Measurements from ENCODE around the gene OBI1.
"Not testable (repeated sequence)": the region's sequence is repeated elsewhere in the genome, so short reads cannot be mapped to it uniquely, and the experiment has no call there.

OBI1 gene

DNA sequence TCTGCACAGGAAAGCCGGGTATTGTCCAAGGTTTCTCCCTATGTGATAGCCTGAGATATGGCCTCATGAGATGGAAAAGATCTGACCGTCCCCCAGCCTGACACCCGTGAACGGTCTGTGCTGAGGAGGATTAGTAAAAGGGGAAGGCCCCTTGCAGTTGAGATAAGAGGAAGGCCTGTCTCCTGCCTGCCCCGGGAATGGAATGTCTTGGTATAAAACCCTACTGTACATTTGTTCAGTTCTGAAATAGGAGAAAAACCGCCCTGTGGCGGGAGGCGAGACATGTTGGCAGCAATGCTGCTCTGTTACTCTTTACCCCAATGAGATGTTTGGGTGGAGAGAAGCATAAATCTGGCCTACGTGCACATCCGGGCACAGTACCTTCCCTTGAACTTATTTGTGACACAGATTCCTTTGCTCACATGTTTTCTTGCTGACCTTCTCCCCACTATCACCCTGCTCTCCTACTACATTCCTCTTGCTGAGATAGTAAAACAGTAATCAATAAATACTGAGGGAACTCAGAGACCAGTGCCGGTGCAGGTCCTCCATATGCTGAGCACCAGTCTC is 11.8 kb downstream of the OBI1 start:
- DNase-seq, result not testable (repeated sequence)

DNA sequence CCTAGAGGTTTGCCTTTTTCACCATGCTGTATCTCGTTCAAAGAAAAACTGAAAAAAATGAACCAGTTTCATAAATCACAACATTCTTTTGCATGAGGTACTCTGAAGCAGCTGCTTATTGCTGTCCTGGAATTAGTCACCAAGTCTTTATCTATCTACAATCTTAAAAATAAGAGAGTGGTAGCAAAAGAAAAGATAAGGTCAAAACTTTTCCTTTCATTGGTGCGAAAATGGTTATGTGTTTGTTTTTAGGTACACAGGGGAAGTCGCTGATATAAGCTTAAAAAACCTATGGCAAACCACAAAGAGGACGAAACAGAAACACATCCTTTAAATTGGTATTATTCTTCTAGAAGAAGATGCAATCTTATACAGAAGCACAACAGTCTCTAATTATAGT is 20.7 kb downstream of the OBI1 start:
- DNase-seq, result no peak

DNA sequence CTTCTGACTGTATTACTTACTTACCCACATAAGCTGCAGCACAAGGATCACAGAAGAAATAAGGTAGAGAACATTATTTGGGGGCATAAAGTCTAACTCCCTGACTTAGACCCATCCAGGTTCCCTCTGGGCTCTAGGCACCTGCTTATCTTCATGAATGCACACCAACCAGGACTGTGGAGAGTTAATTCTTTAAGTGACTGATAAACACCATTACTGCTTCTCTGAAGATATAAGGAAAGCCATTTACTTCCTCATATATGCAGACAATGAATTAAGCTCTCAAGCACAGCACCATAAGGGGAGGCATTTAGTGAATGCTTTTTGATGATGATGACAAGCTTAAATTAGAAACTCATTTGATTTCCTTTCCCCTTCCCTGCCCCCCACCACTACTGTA is 22.5 kb downstream of the OBI1 start:
- no peak for DNase-seq

DNA sequence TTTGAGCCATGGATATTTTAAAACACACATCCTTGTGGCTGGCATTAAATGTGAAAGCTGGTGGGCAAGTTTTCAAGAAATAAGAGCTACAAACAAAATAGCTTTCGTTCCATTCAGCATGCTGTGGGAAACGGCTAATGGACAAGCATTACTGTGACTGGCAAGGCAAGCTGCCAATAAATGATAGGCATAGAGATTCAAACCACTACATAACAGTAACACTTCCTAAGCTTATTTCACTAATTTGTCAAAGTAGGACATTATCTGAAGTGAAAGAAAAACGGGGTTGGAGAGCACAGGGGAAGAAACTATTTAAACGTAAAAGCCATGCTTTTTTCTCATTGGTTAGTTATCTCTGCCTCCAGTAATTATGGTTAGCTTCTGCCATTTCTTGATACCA is 26.0 kb downstream of the OBI1 start:
- no peak for DNase-seq

DNA sequence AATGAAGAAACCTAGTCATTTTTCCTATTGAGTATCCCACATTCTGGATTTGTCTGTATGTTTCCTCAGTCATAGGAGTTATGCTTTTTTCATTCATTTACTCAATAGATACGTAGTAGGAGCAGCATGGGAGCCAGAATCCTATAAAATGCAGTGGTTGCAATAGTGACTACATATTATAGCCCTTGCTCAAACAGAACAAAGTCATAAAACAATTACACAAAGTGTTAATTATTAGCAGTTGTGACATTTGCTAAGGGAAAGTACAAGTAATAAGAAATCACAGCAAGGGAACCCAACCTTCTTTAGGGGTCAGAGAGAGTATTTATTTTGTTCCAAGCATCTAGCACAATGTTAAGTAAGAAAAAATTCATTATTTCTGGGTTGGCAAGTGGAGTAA is 27.9 kb downstream of the OBI1 start:
- DNase-seq, result no peak

DNA sequence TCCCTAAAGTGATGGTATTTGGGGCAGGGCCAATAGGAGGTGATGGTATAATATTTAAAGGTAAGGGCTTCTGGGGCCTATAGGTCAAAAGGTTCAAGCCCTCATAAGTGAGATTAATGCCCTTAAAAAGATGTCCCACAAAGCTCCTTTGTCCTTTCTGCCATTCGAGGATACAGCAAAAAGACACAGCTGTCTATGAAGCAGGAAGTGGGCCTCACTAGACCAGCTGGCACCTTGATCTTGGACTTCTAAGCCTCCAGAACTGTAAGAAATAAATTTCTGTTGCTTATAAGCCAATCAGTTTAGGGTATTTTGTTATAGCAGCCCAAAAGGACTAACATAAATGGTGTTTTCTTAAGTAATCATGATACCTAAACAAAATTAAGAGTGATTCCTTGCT is 28.4 kb downstream of the OBI1 start:
- no peak for DNase-seq

DNA sequence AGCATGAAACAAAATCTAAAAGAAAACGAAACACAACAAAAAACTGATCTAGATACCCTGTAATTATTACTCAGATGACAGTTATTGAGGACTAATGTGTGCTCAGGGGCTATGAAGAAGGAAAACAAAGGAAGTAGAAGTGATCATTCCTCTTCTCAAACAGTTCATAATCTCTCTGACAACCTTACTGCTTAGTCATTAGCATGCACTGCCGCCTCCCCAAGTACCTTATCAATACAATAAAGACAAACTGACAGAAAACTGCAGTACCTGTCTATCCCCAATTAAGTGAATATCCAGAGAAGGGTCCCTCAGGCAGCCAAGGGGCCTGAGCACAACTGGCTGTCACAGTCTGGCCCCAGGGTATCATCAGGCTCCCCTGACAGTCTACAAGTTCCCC is 33.6 kb downstream of the OBI1 start:
- no peak for DNase-seq

DNA sequence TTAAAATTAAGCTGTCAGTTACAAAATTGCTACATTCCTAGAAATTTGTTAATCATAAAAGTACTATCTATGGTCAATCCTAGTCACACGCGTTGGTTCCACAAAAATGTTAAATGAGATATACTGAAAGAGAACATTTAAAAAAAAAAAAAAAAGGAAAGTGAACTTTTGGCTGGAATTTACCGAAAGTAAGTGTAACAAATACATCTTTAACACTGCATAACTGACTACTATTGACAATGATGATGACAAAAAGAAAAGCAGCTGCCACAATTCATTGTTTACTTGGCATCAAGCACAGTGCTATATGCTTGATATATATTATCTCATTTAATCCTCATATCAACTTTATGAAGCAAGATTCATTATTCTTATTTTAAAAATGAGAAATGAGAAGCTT is 35.8 kb downstream of the OBI1 start:
- no peak for DNase-seq

DNA sequence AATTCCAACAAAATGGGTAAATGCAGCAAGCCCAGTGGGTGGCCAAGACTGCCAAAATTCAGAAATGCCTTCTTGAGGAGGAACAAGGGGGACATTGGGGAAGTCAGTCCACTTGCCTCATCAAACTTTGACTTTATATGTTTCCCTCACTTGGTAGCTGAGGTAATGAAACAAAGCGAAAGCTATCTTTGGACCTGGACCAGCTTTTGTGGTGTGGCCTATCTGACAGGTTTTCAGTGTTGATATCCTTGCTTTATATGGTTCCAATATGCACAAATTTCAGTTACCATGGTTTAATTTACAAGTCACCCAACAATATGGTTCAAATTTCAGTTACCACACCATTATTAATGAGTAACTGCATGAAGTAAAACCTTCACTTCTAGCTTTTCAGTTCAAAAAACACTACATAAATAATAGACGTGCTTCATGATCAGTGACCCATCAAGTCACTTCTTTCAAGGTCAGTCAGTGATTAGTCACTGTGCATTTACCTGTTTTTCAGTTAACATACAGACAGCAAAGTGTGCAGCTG is 38.0 kb downstream of the OBI1 start:
- no peak for DNase-seq

DNA sequence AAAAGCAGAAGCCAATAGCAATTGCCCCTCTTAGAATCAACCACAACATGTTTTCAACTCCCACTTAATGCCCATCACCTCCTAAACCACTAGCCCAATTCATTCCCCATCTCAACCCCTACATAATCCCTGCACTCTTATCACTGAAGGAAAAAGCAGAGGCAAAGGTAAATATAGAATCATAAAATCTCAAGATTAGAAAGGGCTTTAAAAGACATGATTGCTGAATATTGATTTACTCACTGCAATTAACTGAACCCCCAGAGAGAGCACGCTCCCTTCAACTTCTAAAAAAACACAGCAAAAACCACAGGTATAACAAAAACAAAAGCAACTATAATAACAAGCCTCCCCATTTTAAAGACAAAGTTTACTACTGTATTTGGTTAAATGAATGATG is 40.5 kb downstream of the OBI1 start:
- no peak for DNase-seq

DNA sequence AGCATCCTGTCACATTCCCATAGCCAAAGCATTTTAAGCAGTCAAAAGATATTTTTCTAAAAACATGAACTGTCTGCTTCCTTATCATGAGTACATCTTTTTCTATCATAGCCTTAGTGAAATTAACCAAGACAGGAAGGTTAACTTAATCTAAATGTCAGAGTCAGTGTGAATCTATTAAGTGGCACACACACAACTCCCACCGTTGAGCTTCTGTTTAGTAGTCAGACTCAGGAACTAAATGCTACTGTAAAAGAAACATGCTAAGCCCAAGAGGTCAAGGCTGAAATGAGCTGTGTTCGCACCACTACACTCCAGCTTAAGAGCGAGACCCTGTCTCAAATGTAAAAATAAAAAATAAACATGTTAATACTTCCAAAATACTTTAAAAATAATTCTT is 47.9 kb downstream of the OBI1 start:
- no peak for DNase-seq

DNA sequence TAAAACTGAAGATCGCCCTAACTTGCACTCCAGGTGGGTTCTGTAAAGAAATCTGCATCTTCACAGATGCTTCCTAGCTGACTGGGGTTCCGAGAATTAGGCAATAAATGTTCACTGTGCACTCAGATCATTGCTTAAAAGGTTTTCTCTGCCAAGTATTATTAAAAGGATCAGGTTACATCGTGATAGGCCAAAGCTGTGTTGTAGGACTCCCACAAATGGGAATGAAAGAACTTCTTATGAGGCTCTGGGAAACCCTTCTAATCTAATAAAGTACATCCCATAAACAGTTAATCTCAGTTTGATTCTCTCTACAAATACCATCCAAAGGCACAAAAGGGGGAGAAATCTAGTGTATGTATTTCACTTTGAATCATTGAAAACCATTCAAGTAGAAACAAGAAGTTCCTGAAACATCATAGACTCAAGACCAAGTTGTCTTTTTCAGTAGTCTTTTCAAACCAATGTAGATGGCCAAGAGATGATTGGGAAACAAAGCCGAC is 48.5 kb downstream of the OBI1 start:
- no peak for DNase-seq

DNA sequence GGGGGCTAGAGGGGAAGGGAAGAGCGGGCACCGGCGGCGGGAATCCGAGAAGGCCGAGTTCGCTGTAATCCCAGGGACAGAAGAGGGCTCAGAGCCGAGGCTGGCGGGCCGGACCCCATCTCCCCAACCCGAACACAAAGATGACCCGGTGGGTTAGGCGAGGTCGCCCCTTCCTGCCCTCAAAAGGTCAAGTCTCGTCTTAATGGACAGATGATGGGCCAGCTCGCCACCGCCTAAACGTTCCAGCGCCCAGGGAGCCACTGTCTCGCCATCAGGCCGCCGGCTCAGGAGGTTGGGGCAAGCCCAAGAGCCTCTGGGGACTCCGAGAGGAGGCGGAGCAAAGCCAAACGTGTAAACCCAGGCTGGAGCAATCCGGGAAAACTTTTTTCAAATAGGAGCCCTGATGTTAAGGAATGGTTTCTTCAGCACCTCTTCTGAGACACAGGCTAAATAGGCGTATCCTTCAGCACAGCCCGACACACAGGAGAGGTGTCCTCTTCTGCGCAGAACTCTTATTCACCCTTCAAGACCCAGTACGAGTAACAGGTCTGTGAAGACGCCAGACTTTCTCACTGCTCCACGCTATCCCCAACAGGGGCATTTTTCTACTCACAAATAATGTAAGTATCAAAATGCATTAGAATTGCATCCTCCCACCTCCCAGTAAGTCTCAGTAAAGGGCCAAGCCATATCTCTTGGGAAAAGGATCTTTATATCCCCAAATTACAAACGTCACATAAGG is 49.3 kb downstream of the OBI1 start:
- DNase-seq, result no peak

DNA sequence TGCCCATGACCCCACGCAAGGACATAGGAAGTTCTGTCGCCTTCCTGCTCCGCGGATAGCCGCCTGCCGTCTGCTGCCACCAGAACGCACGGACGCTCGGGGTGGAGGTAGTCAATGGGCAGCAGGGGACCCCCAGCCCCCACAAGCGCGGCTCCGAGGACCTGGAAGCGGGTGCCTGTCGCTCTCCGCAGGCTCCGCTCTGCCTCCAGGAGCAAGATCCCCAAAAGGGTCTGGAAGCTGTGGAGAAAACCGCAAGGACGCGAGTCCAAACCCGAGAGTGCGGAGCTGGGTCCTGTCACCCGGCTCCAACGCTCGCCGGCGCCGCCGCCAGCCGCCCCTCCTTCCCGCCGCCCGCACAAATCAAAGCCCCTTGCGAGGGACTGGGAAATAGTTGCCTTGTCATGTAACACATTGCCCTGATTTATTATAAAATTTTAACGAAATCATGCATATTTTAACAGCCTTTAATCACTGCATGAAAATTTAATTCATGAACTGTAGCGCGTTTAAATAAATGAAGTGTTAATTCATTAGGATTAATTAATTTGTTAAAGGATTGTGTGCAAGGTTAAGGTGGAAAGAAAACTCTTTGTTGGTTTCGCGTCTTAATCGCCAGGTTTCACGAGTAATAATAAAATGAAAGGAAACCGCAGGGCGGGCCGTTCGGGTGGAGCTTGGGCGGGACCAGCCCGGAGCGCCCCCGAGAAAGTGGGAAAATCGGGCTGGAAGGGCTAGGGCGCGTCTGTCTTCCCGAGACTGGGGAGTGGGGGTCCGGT is 50.1 kb downstream of the OBI1 start:
- no peak for DNase-seq

DNA sequence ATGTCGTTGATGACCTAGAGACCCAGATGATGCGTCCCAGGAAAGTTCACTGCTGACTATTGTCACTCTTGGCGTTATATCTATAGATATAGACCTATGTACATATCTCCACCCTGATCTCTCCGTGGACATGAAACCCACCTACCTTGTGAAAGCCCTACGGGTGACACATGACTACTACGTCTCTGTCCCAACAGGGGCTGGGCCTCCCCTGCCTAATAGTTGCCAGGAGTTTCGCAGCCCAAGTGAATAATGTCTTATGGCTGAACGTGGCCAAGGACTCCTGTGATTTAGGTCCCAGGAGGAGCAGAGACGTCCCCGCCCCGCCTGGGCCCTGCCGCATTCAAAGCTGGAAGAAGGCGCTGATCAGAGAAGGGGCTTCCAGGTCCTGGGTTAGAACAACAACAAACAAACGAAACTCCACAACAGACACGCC is 50.7 kb downstream of the OBI1 start:
- no peak for DNase-seq

DNA sequence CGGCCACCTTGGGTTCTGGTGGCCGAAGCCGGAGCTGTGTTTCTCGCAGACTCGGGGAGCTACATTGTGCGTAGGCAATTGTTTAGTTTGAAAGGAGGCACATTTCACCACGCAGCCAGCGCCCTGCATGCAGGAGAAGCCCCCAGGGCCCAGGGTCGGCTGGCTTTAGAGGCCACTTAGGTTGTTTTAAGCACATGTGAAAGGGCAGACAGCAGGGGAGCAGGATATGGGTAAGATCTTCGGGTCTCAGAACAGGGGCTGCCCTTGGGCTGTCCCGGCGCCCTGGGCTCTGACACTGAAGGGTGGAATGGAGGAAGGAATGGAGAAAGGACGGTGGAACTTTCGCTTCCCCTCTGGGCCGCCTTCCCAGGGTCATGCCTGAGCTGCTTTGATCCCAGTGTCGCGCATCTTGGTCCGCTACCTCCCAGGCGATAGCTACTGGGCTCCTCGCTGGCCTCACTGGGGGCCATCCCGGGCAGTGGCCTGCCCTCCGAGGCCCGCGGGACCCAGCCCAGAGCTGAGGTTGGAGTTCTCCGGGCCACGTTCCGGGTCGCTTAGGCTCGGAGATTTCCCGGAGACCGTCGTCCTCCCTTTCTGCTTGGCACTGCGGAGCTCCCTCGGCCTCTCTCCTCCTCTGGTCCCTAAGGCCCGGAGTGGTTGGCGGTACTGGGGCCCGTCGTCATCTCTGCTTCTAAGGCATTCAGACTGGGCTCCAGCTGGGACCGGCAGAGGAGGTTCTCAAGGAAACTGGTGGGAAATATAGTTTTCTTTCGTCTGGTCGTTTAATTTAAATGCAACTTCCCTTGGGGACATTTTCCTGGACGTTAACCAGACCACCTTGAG is 51.3 kb downstream of the OBI1 start:
- DNase-seq, result no peak

DNA sequence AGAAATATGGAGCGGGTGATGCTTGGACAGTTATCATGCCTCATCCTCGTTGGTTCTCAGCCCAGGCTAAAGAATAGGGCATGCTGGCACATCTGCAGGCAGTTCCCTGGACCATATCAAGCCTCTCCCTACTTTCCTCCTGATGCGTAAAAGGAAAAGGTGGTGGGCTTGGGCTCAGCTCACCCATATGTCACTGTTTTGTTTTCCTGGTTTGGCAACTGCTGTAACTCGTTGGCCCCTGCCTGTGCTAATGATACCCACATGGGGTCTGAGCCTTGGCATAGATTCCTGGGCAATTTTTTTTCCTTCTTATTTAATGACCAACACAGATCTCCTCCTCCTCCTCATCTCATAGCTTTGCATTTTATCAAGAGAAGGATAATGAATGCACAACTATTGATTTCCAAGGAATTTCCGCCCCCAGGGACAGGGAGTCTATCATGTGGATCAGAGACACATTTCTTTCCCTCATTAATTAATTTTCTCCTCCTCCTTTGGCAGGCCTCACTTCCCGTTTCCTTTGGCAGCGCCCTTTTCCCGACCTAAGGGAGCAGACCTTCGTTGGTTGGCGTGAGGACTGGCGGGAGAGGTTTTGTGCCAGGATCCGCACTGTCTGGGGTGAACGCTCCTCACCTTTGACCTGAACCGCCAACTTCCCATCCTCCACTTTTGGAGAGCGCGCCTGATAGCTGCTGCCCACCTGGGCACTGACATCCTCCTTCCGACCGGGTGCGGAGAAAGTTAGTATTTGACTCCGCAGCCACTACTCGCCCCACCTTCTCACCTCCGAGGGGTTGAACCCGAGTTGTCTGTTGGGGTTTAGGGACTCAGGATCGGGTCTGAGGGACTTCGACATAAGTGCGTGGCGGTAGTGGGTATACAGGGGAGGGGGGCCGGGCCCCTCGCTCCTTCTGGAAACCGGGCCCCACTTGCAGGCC is 52.2 kb downstream of the OBI1 start:
- DNase-seq, result no peak

DNA sequence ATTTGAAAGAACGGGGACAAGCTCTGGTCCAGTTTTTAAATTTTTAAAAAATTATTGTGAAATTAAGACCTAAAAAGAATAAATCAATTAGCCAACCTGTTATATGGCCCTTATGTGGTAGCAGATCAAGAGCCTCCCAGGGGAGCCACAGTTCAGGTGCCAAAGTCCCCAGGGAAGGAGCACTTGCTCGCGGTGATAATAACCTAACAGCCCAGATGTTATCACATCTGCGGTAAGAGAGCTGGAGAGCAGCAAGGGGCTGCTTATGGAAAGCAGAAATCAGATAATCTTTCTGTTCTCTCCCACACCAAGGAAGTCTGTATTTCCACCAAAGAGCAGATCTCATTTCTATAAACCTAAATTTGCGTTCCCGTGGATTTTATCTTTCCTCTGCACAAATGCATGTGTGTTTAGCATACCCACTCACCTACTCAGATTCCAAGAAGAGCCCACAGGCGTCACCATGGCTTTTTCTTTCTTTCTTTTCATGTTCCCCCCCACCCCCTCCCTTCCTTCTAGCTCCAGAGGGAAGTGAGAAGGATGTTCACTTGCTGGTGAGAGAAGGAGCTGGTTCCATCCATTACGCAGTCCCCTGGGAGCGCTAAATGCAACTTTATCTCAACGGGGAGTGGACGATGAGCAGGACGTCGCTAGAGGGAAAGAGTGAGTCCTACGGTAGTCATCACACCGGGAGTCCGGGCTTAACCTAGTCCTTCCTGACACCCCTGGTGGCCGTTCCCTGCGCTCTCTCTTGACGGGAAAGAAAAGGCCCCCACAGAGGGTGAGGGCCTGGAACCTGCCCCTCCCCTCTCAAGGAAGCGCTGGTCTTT is 54.0 kb downstream of the OBI1 start:
- DNase-seq, result peak; percentile 69

DNA sequence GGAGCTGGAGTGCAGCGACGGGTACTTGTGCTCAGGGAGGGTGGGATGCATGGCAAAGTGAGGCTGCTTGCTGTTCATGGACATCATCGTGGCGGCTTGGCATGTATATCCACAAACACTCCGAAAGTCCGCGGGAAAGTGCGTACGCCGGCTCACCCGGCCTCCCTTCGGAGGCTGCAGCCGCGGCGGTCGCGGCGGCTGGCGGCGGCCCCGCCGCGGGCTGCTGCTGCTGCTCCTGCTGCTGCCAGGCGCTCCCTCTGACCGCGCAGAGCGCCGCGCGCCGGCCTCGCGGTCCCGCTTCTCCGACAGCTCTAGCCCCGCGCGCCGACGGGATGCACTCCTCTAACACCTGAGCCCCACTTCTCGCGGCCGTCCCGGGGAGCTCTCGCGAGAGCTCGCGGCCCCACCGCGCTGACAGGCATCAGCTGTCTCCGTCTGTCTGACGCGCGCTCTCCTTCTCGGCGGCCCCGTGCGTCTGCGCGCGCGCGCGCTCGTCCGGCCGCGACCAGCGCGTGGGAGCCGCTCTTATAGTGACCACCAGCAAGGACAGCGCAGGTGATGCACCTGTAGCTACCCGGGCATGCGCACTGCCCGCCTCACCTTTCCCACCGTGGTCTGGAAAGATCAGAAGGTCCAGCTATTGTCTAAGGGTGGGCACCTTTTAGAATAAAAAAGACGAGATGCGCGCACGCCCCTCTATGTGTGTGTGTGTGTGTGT is 55.6 kb downstream of the OBI1 start, which contains the start of gene POU4F1:
Gene POU4F1, minus strand, starts transcription at position 313 of the 718 bp plus-strand sequence. Its CDS starts 226 bp downstream, at position 87.
- peak; percentile 86 for DNase-seq

All from NCI-H187 treated with DMSO at 0.1 percent for 48 hours (cell line).